HG02623 (cell line): ENCODE results near the gene KRTAP5-3.

Experiments
- ATAC-seq: cut with Tn5 transposase; IDR thresholded peaks from one replicate; pipeline ENCODE4 v1.9.1; 2021; ENCODE audit warnings: moderate library complexity; ENCODE audit not compliant: unreplicated experiment

The KRTAP5-3 gene

DNA sequence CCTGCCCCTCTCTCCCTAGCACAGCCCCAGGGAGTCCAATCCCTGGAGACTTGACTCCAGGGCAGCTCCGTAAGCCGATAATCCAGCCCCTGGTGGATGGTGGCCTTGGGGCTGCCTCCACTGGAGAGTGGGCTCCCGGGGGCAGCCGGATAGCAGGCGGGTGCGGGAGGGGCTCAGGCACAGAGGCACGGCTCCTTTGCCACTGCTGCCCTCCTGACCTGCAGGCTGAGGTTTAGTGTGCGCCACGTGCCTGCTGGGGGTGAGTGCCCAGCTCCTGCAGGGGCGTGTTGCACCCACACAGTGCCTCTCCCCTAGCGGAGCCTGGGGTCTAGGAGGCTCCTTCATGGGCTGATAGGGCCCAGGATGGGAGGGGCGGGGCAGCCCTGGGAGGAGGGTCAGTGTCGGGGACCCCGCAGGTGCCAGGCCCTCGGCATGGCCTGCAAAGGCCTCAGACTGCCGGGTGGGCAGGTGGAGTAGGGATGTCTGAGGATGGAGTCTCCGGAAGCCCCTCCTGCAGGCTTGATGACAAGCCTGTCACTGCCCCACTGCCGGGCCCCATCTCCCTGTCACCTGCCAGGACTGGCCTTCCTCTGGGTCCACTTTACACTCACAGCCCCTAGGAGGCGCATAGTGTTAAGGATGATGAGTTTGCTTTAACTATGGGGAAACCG lies 41.7 kb downstream of the KRTAP5-3 start:
- no peak for ATAC-seq

DNA sequence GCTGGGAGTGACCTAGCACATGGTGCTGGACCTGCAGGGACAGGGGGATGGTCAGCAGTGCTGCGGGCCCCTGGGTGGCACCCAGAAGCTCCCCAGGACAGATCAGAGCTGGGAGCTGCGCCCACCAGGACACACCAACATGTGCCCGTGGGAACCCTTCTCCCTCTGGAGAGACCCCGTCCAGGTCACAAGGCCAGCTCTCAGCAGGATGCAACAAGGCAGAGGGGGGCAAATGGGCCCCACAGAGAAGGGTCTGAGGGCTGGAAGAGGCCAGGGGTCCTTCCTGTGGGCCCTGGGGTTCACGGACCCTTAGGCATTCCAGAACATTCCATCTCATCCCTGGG lies 42.4 kb downstream of the KRTAP5-3 start:
- no peak for ATAC-seq

DNA sequence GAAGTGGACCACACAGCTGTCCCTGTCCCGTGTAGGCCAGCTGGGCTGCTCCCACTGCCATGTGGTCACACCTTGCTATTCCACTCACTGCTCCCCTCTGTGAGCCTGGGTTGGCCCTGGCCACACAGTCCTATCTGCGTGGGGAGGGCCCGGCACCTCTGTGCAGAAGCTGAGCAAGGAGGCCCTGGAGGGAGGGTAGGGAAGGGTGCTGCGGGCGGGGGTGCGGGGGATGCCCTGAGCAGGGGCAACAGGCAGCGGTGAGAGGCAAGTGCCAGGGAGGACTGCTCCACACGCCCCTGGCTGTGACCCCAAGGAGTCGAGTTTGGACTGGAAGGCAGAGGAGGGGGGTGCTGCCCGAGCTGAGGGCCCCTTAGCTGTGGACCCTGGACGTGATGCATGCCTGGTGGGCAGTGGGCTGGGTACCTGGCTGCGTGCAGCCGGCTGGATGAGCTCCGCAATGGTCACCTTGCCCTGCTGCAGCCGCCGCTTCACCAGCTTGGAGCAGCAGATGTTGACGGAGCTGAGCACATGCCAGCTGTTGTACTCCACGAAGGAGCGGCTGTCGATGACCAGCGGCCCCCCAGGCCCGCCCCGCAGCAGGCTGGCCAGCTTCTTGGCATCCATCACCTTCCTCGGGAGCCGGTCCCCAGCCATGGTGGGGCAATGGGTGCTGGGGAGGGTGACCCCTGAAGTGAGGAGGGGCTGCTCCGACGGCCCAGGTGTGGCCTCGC lies 42.9 kb downstream of the KRTAP5-3 start:
- ATAC-seq, result no peak

DNA sequence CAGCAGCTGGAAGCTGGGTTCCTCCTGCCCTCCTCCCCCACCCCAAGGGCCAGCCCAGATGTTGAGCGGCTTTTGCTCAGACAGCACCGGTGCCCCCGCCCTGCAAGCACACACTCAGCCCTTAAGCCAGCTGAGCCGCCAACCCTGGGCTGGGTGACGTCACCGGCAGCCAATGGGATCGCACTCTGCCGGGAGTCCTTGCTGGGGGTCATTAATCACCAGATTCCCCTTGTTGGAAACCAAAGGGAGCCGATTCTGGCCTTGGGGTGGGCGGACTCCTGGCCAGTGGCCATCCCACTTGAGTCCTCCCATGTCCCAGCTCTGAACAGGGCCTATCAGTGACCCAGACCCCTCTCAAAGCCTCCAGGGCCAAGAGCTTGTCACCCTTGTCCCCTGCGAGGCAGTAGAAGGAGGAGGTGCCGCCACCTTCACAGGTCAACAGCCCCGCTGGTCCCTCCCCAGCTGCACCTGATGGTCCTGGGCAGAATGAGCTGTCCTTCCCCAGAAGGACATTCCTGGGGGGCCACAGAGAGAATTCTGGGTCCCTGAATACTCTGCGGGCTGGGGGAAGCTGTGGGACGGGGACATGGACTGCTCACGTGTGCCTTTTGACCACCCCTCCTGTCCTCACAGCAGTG lies 43.6 kb downstream of the KRTAP5-3 start:
- no peak for ATAC-seq

DNA sequence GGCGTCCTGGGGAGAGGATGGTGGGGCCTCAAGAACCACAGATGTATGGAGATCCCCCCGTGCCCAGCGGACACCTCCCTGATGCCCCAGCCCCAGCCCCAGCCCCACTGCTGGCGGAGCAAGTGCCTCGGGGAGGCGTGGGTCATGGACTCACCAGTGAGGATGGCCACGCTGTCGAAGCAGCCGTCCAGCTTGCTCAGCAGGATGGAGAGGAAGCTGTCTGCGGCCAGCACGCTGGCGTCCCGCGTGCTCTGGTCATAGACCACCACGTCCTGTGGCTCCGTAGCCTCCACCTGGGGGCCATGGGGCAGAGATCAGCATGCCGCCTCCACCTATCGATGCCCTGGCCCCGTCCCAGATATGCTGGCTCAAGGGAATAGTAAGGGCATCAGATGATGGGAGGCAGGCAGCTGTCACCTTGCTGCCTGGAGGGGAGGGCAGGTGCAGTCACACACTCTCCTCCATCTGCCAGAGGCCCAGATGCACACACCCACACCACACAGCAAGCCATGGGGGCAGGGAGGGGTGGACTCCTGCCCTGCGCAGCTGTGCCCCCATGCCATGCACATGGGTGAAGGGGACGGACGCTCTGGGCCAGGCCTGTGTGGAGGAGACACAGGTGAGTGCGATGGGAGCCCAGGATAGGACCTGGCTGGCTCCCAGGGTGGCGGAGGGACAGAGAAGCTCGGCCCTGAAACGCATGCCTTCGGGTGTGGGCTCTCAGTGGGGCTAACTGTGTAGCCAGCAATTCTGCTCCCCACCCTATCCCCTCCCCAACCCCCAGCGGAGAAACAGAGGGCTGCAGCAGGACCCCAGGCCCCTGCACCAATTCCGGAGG lies 44.3 kb downstream of the KRTAP5-3 start:
- no peak for ATAC-seq

DNA sequence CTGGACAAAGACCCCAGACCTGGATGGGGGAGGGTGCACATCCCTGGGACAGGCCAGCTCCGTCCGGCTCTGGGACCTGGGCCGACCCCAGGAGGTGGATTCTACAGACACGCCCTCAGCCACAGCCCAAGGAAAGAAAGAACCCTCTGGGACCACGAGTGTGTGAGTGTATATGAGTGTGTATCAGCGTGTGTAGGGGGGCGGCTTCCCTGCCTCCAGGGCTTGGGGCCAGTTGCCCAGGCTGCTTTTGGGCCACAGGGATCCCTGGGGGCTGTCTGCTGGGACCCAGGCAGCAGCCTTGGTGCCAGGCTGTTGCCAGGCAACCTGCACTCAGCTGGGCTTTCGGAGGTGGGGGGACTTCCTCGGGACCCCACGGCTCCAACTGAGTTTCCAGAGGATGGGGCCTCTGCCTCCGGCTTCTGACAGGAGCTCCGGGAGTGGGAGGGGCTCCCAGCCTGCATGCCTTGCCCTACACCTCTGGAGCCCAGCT lies 45.1 kb downstream of the KRTAP5-3 start:
- no peak for ATAC-seq

DNA sequence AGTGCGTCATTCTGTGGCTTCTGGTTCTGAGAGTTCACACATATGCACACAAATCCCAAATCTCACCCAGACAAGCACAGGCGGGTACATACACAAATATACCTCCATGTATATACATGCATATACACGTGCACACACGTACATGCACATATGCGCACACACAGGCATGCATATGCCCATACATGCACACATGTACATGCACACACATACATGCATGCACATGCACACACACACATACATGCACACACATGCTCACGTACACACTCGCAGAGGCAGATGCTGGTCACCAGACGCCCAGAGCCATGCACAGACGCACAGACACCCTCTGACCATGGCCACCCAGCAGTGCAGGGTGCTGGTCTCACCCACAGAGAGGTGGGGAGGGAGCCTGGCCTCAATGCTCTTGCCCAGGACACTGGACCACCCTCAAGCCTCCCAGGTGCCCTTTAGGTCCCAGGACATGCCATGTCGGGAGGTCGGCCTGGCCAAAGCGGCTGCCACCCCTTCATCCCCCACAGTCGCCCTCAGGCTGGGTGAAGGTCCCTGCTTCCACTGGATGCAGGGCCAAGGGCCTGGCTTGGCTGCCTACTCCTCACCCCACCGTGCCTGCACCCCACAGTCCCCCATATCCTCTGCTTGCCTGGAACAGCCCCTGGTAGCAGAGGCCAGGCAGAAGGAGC lies 45.7 kb downstream of the KRTAP5-3 start:
- no peak for ATAC-seq

DNA sequence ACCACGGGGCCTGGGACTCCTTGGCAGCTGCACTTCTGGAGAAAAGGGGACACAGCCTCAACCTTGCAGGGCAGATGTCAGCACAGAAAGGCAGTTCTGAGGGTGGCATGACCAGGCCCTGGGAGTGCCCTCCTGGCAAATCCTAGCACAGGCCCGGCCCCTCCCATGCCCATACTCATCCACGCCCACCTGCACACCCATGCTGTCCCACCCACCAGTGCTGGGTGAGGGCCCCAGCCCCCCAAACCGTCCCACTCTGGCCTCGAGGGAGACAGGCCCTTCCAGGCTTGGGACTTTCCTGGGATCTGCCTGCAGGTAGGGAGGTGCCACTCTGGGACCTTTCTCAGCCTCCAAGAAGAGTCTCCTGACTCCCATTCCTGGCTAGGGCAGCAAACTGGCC lies 46.3 kb downstream of the KRTAP5-3 start:
- ATAC-seq, result no peak

DNA sequence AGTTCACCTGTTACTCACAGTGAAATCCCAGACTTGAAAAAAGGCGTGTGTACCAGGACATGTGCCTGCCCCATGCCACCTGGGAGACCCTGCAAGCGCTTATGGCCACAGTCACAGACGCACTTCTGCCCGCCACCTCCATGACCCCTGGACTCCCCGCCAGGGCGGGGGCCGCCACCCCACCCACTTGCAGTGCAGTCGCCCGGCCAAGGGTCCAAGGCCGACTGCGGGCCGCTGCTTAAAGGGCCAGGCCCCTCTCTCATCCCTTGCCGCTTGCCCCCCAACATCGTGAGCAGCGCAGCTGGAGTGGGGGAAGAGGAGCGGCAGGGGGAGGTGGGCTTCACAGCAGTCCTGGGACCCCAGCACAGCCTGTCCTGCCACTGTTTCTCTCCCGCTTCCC lies 47.0 kb downstream of the KRTAP5-3 start:
- no peak for ATAC-seq

DNA sequence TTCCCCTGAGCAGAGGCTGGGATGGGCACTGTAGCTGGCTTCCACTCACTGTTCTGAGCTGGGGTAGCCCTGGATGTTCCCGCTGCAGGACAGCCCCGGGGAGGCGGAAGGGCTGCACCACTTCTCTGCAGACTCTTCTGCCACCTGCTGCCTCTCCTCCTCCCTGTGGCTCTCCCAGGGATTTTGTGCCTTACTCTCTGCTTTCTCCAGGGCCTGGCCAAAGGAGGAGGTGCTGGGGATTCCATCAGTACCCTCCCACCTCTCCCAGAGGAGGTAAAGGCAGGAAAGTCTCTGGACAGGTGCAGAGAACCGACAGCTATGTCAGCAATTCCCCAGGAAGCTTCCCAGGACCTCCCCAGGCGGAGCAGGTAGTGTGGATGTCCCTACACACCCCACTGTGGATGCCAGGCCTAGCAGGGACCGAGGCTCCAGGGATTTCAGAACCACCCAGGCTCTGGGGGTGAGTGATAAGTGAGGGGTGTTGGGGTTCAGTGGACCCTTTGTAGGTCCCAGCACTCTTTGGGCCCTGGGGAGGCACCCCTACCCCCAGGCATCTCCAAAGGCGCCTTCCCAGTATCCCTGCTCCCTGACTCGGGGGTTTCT lies 47.5 kb downstream of the KRTAP5-3 start:
- no peak for ATAC-seq

DNA sequence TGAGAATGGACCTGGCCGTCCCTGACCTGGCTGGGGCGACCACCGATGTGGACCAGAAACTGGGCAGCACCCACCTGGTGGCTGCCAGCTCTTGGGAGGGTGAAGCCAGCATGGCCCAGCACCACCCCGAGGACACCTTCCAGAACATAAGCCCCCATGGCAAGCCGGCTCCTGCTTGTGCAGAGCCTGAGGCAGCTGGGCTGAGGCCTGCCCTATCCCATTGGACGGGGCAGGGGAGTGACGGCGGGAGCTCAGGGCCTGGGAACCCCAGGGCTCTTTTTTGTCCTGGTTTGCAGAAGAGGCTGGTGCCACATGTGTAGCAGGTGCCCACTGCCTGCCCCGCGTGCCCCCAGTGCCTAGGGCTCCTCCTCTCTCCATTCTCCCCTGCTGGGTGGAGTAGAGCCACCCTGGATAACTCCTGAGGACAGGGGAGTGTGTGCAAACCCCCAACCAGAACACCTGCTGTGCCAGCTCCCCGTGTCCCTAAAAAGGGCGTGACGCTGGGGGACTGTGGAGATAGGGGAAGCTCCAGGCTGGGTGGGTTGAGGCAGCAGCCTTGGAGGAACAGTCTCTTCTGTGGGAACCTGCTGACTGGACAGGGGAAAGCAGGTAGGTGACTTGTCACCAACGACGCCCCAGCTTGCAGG lies 48.1 kb downstream of the KRTAP5-3 start:
- no peak for ATAC-seq

DNA sequence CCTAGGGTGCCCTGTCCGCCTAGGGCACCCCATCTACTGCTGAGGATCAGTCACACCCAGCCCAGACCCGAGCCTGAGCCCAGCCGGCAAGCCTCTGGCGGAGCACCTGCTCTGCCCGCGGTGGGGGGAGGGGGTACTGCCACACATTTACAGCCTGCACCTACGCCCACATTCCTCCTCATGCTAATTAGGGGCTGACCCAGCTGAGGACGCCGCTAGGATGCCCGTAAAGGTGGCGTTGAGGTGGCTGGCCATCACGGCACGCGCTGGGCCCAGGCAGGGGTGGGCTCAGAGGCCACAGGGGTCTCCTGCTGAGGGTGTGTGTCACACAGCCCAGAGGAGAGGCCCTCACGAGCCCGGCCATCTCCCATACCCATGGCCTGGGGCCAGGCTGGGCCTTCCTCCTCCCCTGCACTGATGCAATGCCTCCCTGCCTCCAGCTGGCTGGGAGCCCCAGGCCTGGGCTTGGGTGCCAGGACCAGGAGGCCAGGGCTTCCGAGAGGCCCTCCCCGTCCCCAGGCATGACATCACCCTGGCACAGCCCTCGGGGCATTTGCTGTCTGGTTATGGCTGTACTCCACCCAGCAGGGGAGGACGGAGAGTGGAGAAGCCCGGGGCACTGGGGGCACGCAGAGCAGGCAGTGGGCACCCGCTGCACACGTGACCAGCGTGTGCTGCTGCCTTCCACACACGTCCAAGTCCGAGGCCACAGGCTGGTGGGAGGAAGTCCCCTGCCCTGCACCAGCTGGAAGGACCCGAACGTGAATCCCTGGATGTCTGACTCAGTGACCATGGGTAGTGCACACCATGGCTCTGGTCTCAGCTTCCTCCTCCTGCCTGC lies 48.9 kb downstream of the KRTAP5-3 start:
- ATAC-seq, result no peak

DNA sequence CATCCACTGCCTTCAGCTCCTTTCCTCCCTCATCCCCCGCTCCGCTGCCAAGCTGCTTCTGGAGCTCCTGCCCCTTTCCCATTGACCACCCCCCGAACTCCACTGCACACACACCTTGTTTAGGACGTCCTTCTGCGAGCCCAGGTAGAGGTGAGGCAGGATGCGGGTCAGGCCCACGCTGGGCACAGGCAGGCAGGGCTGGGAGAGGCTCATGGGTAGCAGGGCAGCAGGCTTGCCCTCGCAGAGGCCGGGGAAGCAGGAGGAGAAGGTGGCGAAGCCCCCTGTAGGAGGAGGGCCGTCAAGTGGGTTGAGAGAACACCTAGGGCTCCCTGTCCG lies 49.5 kb downstream of the KRTAP5-3 start:
- ATAC-seq, result no peak

DNA sequence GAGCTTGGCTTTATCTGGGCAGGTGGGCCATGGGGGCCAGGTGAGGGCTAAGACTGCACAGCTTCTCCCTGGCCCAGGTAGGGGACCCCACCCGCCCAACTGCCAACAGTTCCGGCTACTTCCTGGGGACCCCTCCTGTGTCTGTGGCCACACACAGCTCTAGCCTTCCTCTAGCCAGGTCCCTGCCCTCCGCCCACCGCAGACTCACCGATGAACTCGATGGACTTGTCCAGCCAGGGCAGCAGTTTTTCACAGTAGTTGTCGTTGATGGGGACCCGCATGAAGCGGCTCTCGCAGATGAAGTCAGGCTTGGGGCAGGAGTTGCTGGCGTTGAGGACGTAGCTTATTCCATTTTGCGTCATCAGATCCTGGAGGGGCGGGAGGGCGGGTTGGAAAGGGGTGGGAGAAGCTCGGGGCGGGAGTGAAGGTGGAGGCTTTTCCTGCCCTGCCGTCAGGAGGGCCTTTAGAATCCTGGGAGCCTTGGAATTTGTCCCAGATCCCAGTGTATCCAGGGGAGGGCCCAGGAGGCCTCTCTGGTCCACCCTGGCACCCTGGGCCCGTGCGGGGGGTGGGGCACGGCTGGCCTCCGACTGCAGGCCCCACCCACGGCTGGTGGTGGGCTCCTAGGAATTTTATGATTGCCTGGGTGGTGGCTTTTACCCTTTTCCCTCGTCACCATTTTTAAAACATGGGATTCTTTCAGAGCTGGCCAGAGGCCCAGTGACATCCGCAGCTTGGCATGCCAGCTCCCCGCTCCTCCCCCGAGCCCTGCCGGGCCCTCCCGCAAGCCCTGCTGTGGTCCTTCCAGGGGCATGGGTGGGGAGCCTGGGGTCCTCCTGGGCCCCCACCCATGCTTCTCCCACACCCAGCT lies 50.1 kb downstream of the KRTAP5-3 start:
- ATAC-seq, result no peak
